Measurements from ENCODE around the gene FXYD3.
A peak's percentile ranks its signal among the peaks of the same experiment; 100 is the strongest.

Gene FXYD3

DNA sequence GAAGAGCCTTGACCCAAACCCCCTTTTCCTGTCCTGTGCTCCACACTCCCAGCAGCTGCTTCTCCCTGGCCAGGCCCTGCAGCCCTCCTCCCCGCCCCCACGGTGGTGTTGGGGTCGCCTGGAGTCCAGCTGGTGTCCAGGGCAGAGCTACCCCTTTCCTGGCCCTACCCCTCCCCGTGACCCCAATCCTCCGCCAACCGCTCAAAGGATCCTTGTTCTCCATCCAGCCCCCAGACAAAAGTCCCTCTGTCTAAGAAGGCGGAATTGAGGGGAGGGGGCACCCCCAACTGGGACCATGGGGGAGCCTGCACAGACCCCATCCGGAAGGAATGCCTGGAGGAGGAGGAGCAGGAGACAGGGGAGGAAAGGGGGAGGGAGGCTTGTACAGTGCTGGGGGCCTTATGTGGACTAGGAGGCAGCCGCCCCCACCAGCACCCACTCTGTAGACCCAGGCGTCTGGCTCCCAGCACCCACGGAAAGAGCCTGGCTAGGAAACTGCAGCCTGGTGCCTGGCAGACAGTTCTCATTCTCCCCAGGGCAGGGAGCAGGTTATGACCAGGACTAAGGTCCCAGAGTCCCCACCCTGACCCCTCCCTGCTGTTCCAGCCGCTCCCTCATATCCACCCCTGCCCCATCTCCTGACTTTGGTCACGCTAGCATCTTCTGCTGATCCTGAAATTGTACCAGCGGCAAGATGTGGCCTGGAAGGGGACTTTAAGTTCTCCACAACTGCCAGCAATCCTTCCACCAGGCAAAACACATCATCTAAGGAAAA, at the start of gene FXYD3:
FXYD3 (plus strand) TSS at position 647 of the 775 bp plus-strand sequence. CDS start 3,554 bp downstream, outside the sequence.
- DNase-seq = no peak

DNA sequence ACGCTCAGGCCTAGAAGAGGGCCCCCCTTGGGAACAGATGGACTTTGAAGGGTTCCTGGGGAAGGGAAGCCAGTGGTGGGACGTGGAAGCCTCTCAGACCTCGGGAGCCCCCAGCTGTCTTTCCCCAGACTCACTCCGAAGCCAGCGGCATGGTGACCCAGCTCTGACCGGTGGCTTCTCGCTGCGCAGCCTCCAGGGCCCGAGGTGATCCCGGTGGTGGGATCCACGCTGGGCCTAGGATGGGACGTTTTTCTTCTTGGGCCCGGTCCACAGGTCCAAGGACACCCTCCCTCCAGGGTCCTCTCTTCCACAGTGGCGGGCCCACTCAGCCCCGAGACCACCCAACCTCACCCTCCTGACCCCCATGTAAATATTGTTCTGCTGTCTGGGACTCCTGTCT, 49.5 kb upstream of the FXYD3 start:
- DNase-seq = no peak

- peak; percentile 78 for DNase-seq
These were observed 48.7 kb upstream of the FXYD3 start for GRCh38 chr19:35066691-35067563.

DNA sequence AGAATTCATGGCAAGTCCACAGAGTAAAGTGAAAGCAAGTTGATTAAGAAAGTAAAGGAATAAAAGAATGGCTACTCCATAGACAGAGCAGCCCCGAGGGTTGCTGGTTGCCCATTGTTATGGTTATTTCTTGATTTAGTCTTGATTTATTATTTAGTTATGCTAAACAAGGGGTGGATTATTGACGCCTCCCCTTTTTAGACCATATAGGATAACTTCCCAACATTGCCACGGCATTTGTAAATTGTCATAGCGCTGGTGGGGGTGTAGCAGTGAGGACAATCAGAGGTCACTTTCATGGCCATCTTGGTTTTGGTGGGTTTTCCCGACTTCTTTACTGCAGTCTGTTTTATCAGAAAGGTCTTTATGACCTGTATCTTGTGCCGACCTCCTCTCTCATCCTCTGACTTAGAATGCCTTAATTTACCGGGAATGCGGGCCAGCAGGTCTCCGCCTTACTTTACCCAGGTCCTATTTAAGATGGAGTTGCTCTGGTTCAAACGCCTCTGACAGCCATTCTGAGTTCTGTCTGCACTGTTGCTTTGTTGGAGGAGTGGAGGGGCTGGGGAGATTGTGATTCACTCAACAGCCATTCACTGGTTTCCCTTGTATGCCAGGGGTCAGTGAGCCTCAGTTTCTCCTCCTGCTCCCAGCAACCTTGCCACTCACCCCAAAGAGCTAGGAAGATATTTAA, 46.5 kb upstream of the FXYD3 start:
- no peak for DNase-seq

DNA sequence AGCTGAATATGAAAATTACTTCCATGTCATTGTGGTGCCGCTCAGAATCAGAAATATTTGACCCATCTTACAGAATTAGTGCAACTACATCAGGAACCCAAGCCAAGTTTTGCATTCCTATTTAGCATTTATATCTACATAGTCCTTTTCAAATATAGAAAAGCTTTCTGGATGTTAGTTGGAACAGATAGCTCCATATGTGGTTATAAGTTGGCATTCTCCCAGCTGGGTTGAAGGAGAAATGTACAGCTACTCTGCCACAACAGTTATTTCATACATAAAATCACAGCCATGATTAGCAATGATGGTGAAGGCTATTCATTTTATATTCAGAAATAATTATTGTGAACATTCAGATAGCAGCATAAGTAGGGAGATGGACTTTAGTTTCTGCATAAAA, 45.9 kb upstream of the FXYD3 start:
- DNase-seq = no peak

- DNase-seq = no peak
These were observed 45.2 kb upstream of the FXYD3 start for GRCh38 chr19:35070471-35070870.

- no peak for DNase-seq
These were observed 42.1 kb upstream of the FXYD3 start for GRCh38 chr19:35073516-35073915.

- DNase-seq = no peak
These were observed 41.7 kb upstream of the FXYD3 start for GRCh38 chr19:35073941-35074340.

DNA sequence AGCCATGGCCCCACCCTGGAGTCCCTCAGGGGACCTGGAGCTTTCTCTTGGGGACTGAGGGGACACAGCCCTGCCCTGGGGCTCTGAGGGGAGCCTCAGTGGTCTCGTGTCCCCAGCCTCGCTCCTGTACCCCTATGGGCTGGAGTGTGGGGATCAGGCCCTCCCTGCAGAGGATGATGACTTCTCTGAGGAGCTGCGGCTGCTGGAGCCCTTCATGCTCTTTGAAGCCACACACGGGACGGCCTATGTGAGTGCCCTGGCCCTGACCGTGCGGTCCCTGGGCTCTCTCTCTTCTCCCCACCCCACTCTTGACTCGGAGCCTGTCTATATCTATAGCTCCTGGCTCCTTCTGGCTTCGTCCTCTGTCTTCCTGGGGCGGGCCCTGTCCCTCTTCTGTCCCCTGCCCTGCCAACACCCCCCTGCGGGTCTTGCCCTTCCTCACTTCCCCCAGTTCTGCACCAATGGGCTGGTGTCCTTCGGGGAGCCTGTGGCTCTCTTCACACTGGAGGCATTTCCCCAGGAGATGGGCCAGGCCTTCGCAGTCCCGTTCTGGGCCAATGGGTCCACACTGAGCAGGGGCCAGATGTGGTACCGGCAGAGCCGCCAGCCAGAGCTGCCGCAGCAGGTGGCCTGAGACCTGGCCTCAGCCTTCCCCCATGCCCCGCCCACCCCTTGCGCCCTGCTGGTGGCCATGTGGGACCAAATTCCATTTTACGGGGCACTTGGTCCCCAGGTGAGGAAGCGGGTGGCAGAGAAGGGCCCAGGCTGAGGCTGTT, 41.0 kb upstream of the FXYD3 start:
- DNase-seq = no peak

DNA sequence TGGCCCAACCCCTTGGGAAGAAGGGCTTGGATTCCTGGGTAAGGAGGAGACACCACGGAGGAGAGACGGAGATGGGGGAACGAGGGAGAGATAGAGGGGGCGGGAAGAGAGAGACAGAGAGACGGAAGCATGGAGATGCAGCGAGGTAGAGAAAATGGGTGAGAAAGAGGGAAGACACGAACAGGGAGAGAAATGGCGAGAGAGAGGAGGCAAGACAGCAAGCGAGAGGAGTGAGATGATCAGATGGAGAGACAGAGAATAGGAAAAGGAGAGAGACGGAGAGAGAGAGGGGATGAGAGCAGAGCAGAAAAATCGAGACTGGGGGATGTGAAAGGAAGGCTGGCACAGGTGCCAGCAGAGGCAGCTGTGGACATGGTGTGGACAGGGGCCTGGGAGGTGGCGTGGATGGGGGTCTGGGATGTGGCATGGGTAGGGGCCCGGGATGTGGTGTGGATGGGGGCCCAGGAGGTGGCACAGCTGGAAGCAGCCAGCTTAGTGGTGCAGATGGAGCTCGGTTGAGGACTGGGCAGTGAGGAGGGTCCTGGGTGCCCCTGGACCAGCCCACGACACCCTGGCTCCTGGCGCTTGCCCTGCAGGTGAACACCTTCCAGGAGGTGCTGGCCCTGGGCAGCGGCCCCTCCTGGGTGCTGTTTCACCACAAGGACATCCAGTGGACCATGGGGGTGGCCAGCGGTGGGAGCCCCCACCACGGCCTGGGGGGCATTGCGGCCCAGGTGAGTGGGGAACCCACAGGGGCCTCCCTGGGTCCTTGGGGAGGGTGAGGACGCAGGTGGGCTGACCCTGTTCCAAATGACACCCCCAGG, 40.2 kb upstream of the FXYD3 start:
- no peak for DNase-seq

DNA sequence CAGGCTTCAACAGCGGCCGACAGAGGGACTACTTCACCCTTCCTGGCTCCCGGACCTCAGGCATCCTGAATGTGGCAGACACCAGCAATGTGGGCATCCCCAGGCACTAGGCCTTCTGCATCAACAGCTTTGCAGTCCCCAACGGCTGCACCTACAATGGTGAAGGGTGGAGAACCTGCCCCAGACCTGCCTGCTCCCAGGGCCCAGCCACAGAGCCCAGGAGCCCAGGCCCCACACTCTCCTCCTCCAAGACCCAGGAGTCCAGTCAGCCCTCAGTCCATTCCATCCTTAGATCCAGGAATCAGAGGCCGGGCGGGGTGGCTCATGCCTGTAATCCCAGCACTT, 39.6 kb upstream of the FXYD3 start:
- no peak for DNase-seq

DNA sequence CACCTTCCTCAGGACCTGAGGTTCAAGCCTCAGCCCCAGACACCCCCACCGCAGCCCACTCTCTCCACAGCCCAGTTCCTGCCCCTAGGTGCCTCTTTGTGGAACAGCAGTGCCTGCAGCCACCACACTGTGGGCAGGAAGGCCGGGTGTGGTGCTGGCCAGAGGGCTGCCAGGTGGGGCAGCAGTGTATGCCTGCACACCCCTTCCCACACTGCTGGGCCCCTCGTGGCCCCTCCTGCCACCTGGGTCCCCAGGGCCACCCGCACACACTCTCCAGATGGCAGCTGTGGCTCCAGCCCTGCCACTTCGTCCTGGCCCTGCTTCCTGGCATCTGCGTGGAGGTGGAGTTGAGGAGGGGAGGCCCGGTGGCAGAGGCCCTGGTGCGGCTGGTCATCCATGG, 39.0 kb upstream of the FXYD3 start:
- DNase-seq = no peak

DNA sequence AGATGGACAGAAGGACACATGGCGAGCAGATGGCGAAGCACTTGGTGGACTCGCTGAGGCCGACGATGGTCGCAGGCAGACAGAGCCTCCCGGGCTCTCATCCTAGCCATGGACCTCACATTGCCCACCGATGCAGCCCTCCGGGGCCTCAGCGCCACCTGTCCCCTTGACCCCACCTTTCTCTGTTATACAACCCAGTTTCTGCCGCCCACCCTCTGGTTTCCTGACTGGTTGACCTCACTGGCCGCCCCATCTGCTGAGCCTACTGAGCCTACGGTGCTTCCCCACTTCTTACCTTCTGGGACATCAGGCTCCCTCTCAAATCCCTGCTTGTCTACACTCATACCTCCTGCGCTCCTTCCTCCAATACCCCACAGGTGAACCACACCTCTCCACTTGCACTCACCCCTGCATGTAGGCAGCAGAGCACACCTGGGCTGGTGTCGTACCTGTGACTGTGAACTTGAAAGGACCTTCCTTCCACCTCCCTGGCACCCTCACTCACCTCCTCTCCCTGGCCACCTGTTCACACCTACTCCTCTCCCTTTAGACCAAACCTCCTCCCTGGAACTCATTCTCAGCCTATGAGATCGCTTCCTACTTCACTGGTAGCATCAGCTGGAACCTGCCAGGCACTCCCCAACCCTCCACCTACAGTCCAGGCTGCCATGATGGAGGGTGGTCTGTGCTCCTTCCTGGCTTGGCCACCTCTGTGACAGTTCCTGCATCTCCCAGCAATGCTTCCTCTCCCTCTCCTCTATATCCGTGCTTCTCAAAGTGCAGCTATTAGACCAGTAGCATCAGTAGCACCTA, 38.0 kb upstream of the FXYD3 start:
- DNase-seq = no peak

- DNase-seq = no peak
These were observed 35.8 kb upstream of the FXYD3 start for GRCh38 chr19:35079826-35080225.

DNA sequence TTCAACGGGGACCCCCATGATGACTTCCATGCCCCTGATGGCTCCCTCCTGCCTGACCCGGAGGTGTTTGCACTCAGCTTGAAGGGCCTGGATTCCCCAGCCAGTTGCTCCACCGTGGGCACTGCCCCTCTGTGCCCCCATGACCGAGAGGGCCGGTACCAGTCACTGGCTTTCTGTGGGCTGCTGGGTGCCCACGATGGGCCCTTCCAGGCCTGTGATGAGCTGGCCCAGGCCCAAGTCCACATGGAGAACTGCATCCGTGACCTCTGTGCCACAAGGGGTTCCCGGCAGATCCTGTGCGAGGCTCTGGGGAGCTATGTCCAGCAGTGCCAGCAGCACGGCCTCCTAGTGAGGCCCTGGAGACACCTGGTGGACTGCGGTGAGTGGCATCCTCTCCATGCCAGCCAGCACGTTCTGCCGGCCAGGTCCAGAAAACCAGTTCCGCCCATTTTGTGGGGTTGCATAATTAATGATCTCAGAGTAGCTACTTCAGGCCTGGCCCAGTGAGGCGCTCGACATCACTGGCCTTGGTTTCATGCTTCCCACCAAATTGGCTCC, 34.9 kb upstream of the FXYD3 start:
- no peak for DNase-seq

GRCh38 chr19:35081201-35081600, 34.4 kb upstream of the FXYD3 start:
- no peak for DNase-seq

- no peak for DNase-seq
These were observed 31.7 kb upstream of the FXYD3 start for GRCh38 chr19:35083691-35084508.

GRCh38 chr19:35084509-35084762, 31.2 kb upstream of the FXYD3 start:
- no peak for DNase-seq

- DNase-seq = no peak
These were observed 29.7 kb upstream of the FXYD3 start for GRCh38 chr19:35085947-35086346.

GRCh38 chr19:35086455-35086854, 29.2 kb upstream of the FXYD3 start:
- DNase-seq = no peak
